IMR-90 (cell line): ENCODE measurements around the gene DHX29. TPM values are rescaled to one million over a fixed set of nuclear protein-coding genes. Genes with fewer than 3 reads are reported as not detected.

ENCODE experiments used
- ATAC-seq: fragments of 200-7000 bp; cut with Tn5 transposase; 2 replicates; pipeline ENCODE4 v1.9.1; 2020; ENCODE audit warnings: low read depth, mild to moderate bottlenecking, moderate library complexity
- BruUV-seq: library from RNA; stranded (reverse); fragments of 400-500 nt; replicated peaks from 2 replicates; lab custom pipeline; 2021; lab: Mats Ljungman, UMichigan
- CTCF ChIA-PET: fragments of 300-600 bp; formaldehyde crosslinking; extraction: SDS; loops from one replicate; lab custom pipeline; 2021; ENCODE audit warnings: antibody characterized with exemption; lab: Yijun Ruan, JAX
- POLR2A ChIA-PET: fragments of 300-600 bp; sonication (Branson Sonifier 250); formaldehyde crosslinking; loops from one replicate; lab custom pipeline; 2022; ENCODE audit warnings: antibody characterized with exemption; ENCODE audit not compliant: unreplicated experiment; lab: Charles Lee
- DNase-seq: peaks from one replicate; pipeline ENCODE4 v3.0.0; 2013
- H2AFZ ChIP-seq: replicated peaks from 2 replicates; pipeline ENCODE3; 2013; ENCODE audit warnings: low read length, mild to moderate bottlenecking; ENCODE audit not compliant: poor library complexity
- H2AK5ac ChIP-seq: 2 replicates; pipeline ENCODE4 v1.6.1; 2013; ENCODE audit warnings: low read depth, low read length, inconsistent platforms
- H2AK9ac ChIP-seq: replicated peaks from 2 replicates; pipeline ENCODE3; 2013; ENCODE audit warnings: mild to moderate bottlenecking, low read depth, low read length, moderate library complexity; ENCODE audit not compliant: poor library complexity
- H2BK120ac ChIP-seq: 2 replicates; pipeline ENCODE4 v1.6.1; 2013; ENCODE audit warnings: low read depth, low read length, inconsistent platforms
- H2BK15ac ChIP-seq: 3 replicates; pipeline ENCODE4 v1.6.1; 2013; ENCODE audit warnings: low read depth, low read length, inconsistent platforms
- H2BK20ac ChIP-seq: 2 replicates; pipeline ENCODE4 v1.6.1; 2013; ENCODE audit warnings: low read depth, mild to moderate bottlenecking, inconsistent platforms, low read length, moderate library complexity
- H2BK5ac ChIP-seq: 2 replicates; pipeline ENCODE4 v1.6.1; 2013; ENCODE audit warnings: mild to moderate bottlenecking, low read depth, low read length, inconsistent platforms; ENCODE audit not compliant: poor library complexity, severe bottlenecking
- H3K14ac ChIP-seq: replicated peaks from 2 replicates; pipeline ENCODE4 v1.6.1; 2013; ENCODE audit warnings: low read depth, low read length, inconsistent platforms
- H3K18ac ChIP-seq: 2 replicates; pipeline ENCODE4 v1.6.1; 2013; ENCODE audit warnings: low read depth, low read length, control low read depth
- H3K23ac ChIP-seq: 2 replicates; pipeline ENCODE4 v1.6.1; 2013; ENCODE audit warnings: low read depth, low read length, inconsistent platforms
- H3K27ac ChIP-seq: 2 replicates; pipeline ENCODE4 v1.5.1; 2013; ENCODE audit warnings: mild to moderate bottlenecking, control low read depth, low read length; ENCODE audit not compliant: insufficient read depth
- H3K27me3 ChIP-seq: 2 replicates; pipeline ENCODE4 v1.6.1; 2013; ENCODE audit warnings: low read length; ENCODE audit not compliant: control insufficient read depth, insufficient read depth
- H3K36me3 ChIP-seq: 2 replicates; pipeline ENCODE4 v1.6.1; 2013; ENCODE audit warnings: low read length, mixed read lengths; ENCODE audit not compliant: control insufficient read depth, insufficient read depth
- H3K4ac ChIP-seq: 2 replicates; pipeline ENCODE4 v1.6.1; 2013; ENCODE audit warnings: low read depth, low read length, inconsistent platforms
- H3K4me1 ChIP-seq: 2 replicates; pipeline ENCODE4 v1.6.1; 2013; ENCODE audit warnings: low read length, mixed read lengths; ENCODE audit not compliant: control insufficient read depth, insufficient read depth
- H3K4me2 ChIP-seq: 2 replicates; pipeline ENCODE4 v1.6.1; 2013; ENCODE audit warnings: low read depth, mild to moderate bottlenecking, control low read depth, low read length, moderate library complexity
- H3K4me3 ChIP-seq: 2 replicates; pipeline ENCODE4 v1.5.1; 2013; ENCODE audit warnings: low read depth, mild to moderate bottlenecking, control low read depth, low read length, moderate library complexity; ENCODE audit not compliant: insufficient read depth
- H3K56ac ChIP-seq: 2 replicates; pipeline ENCODE4 v1.6.1; 2013; ENCODE audit warnings: low read length, inconsistent platforms; ENCODE audit not compliant: insufficient read depth; ENCODE audit errors: extremely low read depth
- H3K79me1 ChIP-seq, 2 experiments: 2 replicates each; pipeline ENCODE4 v1.6.1; 2013; ENCODE audit warnings: low read length in 2 of 2, inconsistent platforms in 1 of 2, low read depth in 1 of 2
- H3K9ac ChIP-seq: 2 replicates; pipeline ENCODE4 v1.6.1; 2013; ENCODE audit warnings: low read depth, low read length, control low read depth
- H3K9me1 ChIP-seq: 2 replicates; pipeline ENCODE4 v1.6.1; 2013; ENCODE audit warnings: low read length, inconsistent platforms; ENCODE audit not compliant: insufficient read depth
- H3K9me3 ChIP-seq: 2 replicates; pipeline ENCODE4 v1.6.1; 2013; ENCODE audit warnings: low read length; ENCODE audit not compliant: control insufficient read depth, insufficient read depth
- H4K20me1 ChIP-seq: 2 replicates; pipeline ENCODE4 v1.6.1; 2013; ENCODE audit warnings: low read length, inconsistent platforms; ENCODE audit not compliant: insufficient read depth
- H4K5ac ChIP-seq: 2 replicates; pipeline ENCODE4 v1.6.1; 2013; ENCODE audit warnings: mild to moderate bottlenecking, low read depth, low read length, control low read depth
- H4K8ac ChIP-seq, 2 experiments: 2 replicates each; pipeline ENCODE4 v1.6.1; 2013; ENCODE audit warnings: low read depth in 2 of 2, low read length in 2 of 2, control low read depth in 1 of 2, inconsistent platforms in 1 of 2
- H4K91ac ChIP-seq: 2 replicates; pipeline ENCODE4 v1.6.1; 2013; ENCODE audit warnings: low read depth, low read length, inconsistent platforms; ENCODE audit not compliant: insufficient read depth
- BHLHE40 ChIP-seq: fragments of 150-350 bp; IDR thresholded peaks from 2 replicates; pipeline ENCODE4 v1.6.1; 2016; ENCODE audit warnings: mild to moderate bottlenecking, low read depth, low read length
- CEBPB ChIP-seq: IDR thresholded peaks from 2 replicates; pipeline ENCODE4 v1.6.1; 2012; ENCODE audit warnings: low read depth, low read length, improper control_type of control experiment
- CHD1 ChIP-seq: IDR thresholded peaks from 2 replicates; pipeline ENCODE4 v1.6.1; 2012; ENCODE audit warnings: low read depth, low read length, improper control_type of control experiment
- CTCF ChIP-seq: conservative IDR thresholded peaks from 2 replicates; pipeline ENCODE4 v1.5.1; 2012; ENCODE audit warnings: mild to moderate bottlenecking, low read depth, low read length, improper control_type of control experiment
- ELK1 ChIP-seq: fragments of 150-350 bp; IDR thresholded peaks from 2 replicates; pipeline ENCODE4 v1.6.1; 2016; ENCODE audit warnings: low read depth, mild to moderate bottlenecking, low read length, moderate library complexity, borderline replicate concordance
- FOS ChIP-seq: fragments of 150-350 bp; IDR thresholded peaks from 2 replicates; pipeline ENCODE4 v1.6.1; 2016; ENCODE audit warnings: low read depth, low read length
- MAFK ChIP-seq: IDR thresholded peaks from 2 replicates; pipeline ENCODE4 v1.6.1; 2012; ENCODE audit warnings: low read depth, low read length, improper control_type of control experiment
- MAZ ChIP-seq: IDR thresholded peaks from 2 replicates; pipeline ENCODE4 v1.6.1; 2012; ENCODE audit warnings: low read depth, mild to moderate bottlenecking, low read length, improper control_type of control experiment, moderate library complexity, borderline replicate concordance
- MXI1 ChIP-seq: IDR thresholded peaks from 2 replicates; pipeline ENCODE4 v1.6.1; 2012; ENCODE audit warnings: low read depth, mild to moderate bottlenecking, low read length, moderate library complexity, borderline replicate concordance
- NFE2L2 ChIP-seq: fragments of 150-350 bp; IDR thresholded peaks from 2 replicates; pipeline ENCODE4 v1.6.1; 2016; ENCODE audit warnings: low read depth, mild to moderate bottlenecking, low read length
- POLR2A ChIP-seq: IDR thresholded peaks from 2 replicates; pipeline ENCODE4 v1.6.1; 2012; ENCODE audit warnings: mild to moderate bottlenecking, low read depth, low read length
- RAD21 ChIP-seq: IDR thresholded peaks from 2 replicates; pipeline ENCODE4 v1.6.1; 2012; ENCODE audit warnings: low read length, improper control_type of control experiment
- RCOR1 ChIP-seq: IDR thresholded peaks from 2 replicates; pipeline ENCODE4 v1.6.1; 2012; ENCODE audit warnings: mild to moderate bottlenecking, low read length, improper control_type of control experiment; ENCODE audit not compliant: insufficient replicate concordance
- RFX5 ChIP-seq: IDR thresholded peaks from 2 replicates; pipeline ENCODE4 v1.8.0; 2012; ENCODE audit warnings: low read depth, mild to moderate bottlenecking, low read length, moderate library complexity
- SMC3 ChIP-seq: fragments of 150-350 bp; IDR thresholded peaks from 2 replicates; pipeline ENCODE4 v1.6.1; 2016; ENCODE audit warnings: low read depth, mild to moderate bottlenecking, antibody characterized with exemption, low read length, moderate library complexity
- USF2 ChIP-seq: fragments of 150-350 bp; IDR thresholded peaks from 2 replicates; pipeline ENCODE4 v1.6.1; 2017; ENCODE audit warnings: mild to moderate bottlenecking, antibody characterized with exemption, low read length, low read depth
- WGBS, 2 experiments: methylation state at CpG; one replicate each; pipeline versions ENCODE4 v1.1.5 to v1.1.7; 2013; ENCODE audit warnings: missing lambda C conversion rate in 2 of 2; ENCODE audit not compliant: insufficient read length in 1 of 2; ENCODE audit errors: extremely low coverage in 2 of 2; 5-methylcytosine and 5-hydroxymethylcytosine counted together
- dilution Hi-C: fragments of 300-500 bp; cut with HindIII; formaldehyde crosslinking; loops from one replicate; pipeline ENCODE4 v1.14.3; 2018; ENCODE audit warnings: low sequenced_read_pairs; ENCODE audit not compliant: unreplicated experiment
- in situ Hi-C: fragments of 300-500 bp; cut with MboI; formaldehyde crosslinking; loops from 3 replicates; pipeline ENCODE4 v1.14.3; 2019; ENCODE audit warnings: low sequenced_read_pairs, inconsistent platforms, mixed read lengths
- intact Hi-C: fragments of 100-400 bp; cut with micrococcal nuclease; formaldehyde crosslinking; loops from 2 replicates; pipeline ENCODE4 v1.10.0; 2022
- polyA plus RNA-seq, 3 experiments: library from polyadenylated mRNA; depleted of rRNA; stranded (reverse); fragments of >200 nt; gene quantifications; 2 replicates each; pipeline ENCODE4 v1.2.3, GENCODE V29; 2012; ENCODE audit warnings: low replicate concordance in 1 of 3
- total RNA-seq: library from RNA; depleted of rRNA; stranded (reverse); fragments of >200 nt; gene quantifications from 2 replicates; pipeline ENCODE4 v1.2.3, GENCODE V29; 2012

DHX29 gene
- total and polyA plus RNA-seq, 2 of the 4 experiments (the other 2 are of a cell fraction) = 9.5 to 25.6 TPM

GRCh38 chr5:55331321-55331720 is 23.8 kb upstream of the DHX29 start:
- no peak overlapping the region for H4K8ac ChIP-seq

More at GRCh38 chr5:55331321-55331720, 23.8 kb upstream of the DHX29 start:
- ATAC-seq (no peak), DNase-seq (no peak)
- POLR2A ChIA-PET = no interaction called here
- no peaks in the 10 kb centered on the region for H3K27me3 ChIP-seq
- no peaks in the 10 kb centered on the region for H3K4me1 ChIP-seq
- no peaks in the 10 kb centered on the region for H3K9me3 ChIP-seq
- H4K5ac ChIP-seq = no peak overlapping the region
- H4K20me1 ChIP-seq = 0 out of 2 replicates have a peak, but pooled peaks cover 2% of the 10 kb centered on the region
- no TSS peak for BruUV-seq
- no peak overlapping the region for H3K9ac ChIP-seq
- no peak overlapping the region for H2BK120ac ChIP-seq
- no peak overlapping the region for H2AK9ac ChIP-seq
- peaks cover 13% of the 10 kb centered on the region for H3K36me3 ChIP-seq
- no peak overlapping the region for H3K14ac ChIP-seq
- H2BK15ac ChIP-seq = no peak overlapping the region
- CTCF ChIA-PET = no interaction called here
- in situ Hi-C loops = loop anchor here (25.0 kb wide), 1 partner anchor 581 kb away; no protein-coding TSS in a partner anchor
- H3K4me3 ChIP-seq = no peak overlapping the region
- no peak overlapping the region for H3K4ac ChIP-seq
- H2BK20ac ChIP-seq = no peak overlapping the region
- H2AFZ ChIP-seq = no peak overlapping the region
- no peak overlapping the region for H2AK5ac ChIP-seq
- H2BK5ac ChIP-seq = no peak overlapping the region
- peaks cover 15 to 37% of the 10 kb centered on the region in 2 experiments; a peak in 3 of 4 replicates for H3K79me1 ChIP-seq
- H3K27ac ChIP-seq = no peak overlapping the region
- H4K91ac ChIP-seq = no peak overlapping the region
- TF ChIP-seq BHLHE40 = no peak
- no peak for TF ChIP-seq RCOR1
- no peak for TF ChIP-seq CTCF
- TF ChIP-seq RFX5 = no peak
- TF ChIP-seq USF2 = no peak
- TF ChIP-seq FOS = no peak
- no peak for TF ChIP-seq RAD21
- TF ChIP-seq SMC3 = no peak
- TF ChIP-seq NFE2L2 = no peak
- TF ChIP-seq CEBPB = no peak
- TF ChIP-seq POLR2A = no peak
- TF ChIP-seq MAZ = no peak
- TF ChIP-seq ELK1 = no peak
- no peak for TF ChIP-seq MXI1
- TF ChIP-seq MAFK = no peak
- TF ChIP-seq CHD1 = no peak
- WGBS, 2 experiments = no CpG with 5 or more reads among the region's 3 CpGs
- no peak overlapping the region for H3K4me2 ChIP-seq
- no peak overlapping the region for H3K23ac ChIP-seq
- dilution Hi-C loops = no loop called here
- intact Hi-C loops = loop anchor here (10.0 kb wide), 1 partner anchor 583 kb away; no protein-coding TSS in a partner anchor
- H3K56ac ChIP-seq = no peak overlapping the region
- H3K9me1 ChIP-seq = no peaks in the 10 kb centered on the region; the same call in 1 of the 2 replicates
- H3K18ac ChIP-seq = no peak overlapping the region
